GM18858 (cell line): ENCODE measurements around the gene SLC10A3.
A peak's percentile ranks its signal among the peaks of the same experiment; 100 is the strongest.
"Not testable (repeated sequence)": the region's sequence is repeated elsewhere in the genome, so short reads cannot be mapped to it uniquely, and the experiment has no call there.

Experiments used
- ATAC-seq: cut with Tn5 transposase; IDR thresholded peaks from one replicate; pipeline ENCODE4 v1.9.1; 2021; ENCODE audit not compliant: unreplicated experiment

The SLC10A3 gene

GRCh38 chrX:154511761-154512160, 21.3 kb upstream of the SLC10A3 start:
- no peak for ATAC-seq

- no peak for ATAC-seq
These were observed 19.0 kb upstream of the SLC10A3 start for GRCh38 chrX:154509455-154509854.

GRCh38 chrX:154508384-154508745, 17.9 kb upstream of the SLC10A3 start:
- no peak for ATAC-seq

GRCh38 chrX:154507673-154508383, 17.4 kb upstream of the SLC10A3 start:
- ATAC-seq, result no peak

GRCh38 chrX:154506483-154507332, 16.3 kb upstream of the SLC10A3 start:
- ATAC-seq, result no peak

- no peak for ATAC-seq
These were observed 15.3 kb upstream of the SLC10A3 start for GRCh38 chrX:154505734-154506133.

GRCh38 chrX:154502989-154503388, 12.6 kb upstream of the SLC10A3 start:
- no peak for ATAC-seq

GRCh38 chrX:154502098-154502497, 11.7 kb upstream of the SLC10A3 start:
- no peak for ATAC-seq

- not testable (repeated sequence) for ATAC-seq
These were observed 11.0 kb upstream of the SLC10A3 start for GRCh38 chrX:154501423-154501822.

- not testable (repeated sequence) for ATAC-seq
These were observed 6.2 kb upstream of the SLC10A3 start for GRCh38 chrX:154496591-154497137.

- no peak for ATAC-seq
These were observed 5.1 kb upstream of the SLC10A3 start for GRCh38 chrX:154495472-154495922.

GRCh38 chrX:154494715-154495114, 4.3 kb upstream of the SLC10A3 start:
- no peak for ATAC-seq

- ATAC-seq, result peak; percentile 4
These were observed 412 bp downstream of the SLC10A3 start for GRCh38 chrX:154490021-154490413.

GRCh38 chrX:154489182-154489581, 1.2 kb downstream of the SLC10A3 start:
- ATAC-seq, result no peak

- no peak for ATAC-seq
These were observed 1.9 kb downstream of the SLC10A3 start for GRCh38 chrX:154488336-154489075.

GRCh38 chrX:154487518-154488290, 2.7 kb downstream of the SLC10A3 start:
- ATAC-seq, result no peak

GRCh38 chrX:154486396-154487207, 3.8 kb downstream of the SLC10A3 start, which contains the start of gene UBL4A:
TSS of gene UBL4A (minus strand) at chrX:154486615. CDS start at chrX:154486584, 31 bp downstream.
- ATAC-seq, result no peak

- no peak for ATAC-seq
These were observed 4.4 kb downstream of the SLC10A3 start for GRCh38 chrX:154486052-154486395.

- no peak for ATAC-seq
These were observed 5.0 kb downstream of the SLC10A3 start for GRCh38 chrX:154485150-154486051.
